Testis (tissue), 3 donors: ENCODE measurements around the gene AATK. TPM values are rescaled to one million over a fixed set of nuclear protein-coding genes. Genes with fewer than 3 reads are reported as not detected.

Experiments
- DNase-seq: peaks from one replicate; pipeline ENCODE4 v3.0.0-alpha.2; 2019
- H3K27ac ChIP-seq, 2 donors: fragments of 200-600 bp; sonication (generic); one replicate each; pipeline ENCODE4 v1.5.1; 2019
- H3K27me3 ChIP-seq: fragments of 200-600 bp; sonication (generic); one replicate; pipeline ENCODE4 v1.5.1; 2019
- H3K36me3 ChIP-seq: fragments of 200-600 bp; sonication (generic); one replicate; pipeline ENCODE4 v1.5.1; 2017; ENCODE audit warnings: low read depth; ENCODE audit errors: missing control alignments
- H3K4me1 ChIP-seq: fragments of 200-600 bp; sonication (generic); one replicate; pipeline ENCODE4 v1.5.1; 2019
- H3K4me3 ChIP-seq, 2 donors: fragments of 200-600 bp; sonication (generic); one replicate each; pipeline ENCODE4 v1.5.1; 2017 to 2019
- H3K9me3 ChIP-seq: fragments of 200-600 bp; sonication (generic); one replicate; pipeline ENCODE4 v1.5.1; 2017
- POLR2A ChIP-seq: fragments of 450-650 bp; IDR thresholded peaks from one replicate; pipeline ENCODE4 v1.6.1; 2017; ENCODE audit warnings: antibody characterized with exemption, mild to moderate bottlenecking, moderate library complexity
- WGBS, 2 donors: methylation state at CpG; one replicate each; pipeline ENCODE4 v1.1.5; 2018; 5-methylcytosine and 5-hydroxymethylcytosine counted together
- intact Hi-C: fragments of 100-400 bp; cut with DNase I; formaldehyde crosslinking; loops from one replicate; pipeline ENCODE4 v1.15.1; 2023; ENCODE audit warnings: low total_unique reads
- polyA plus RNA-seq: library from polyadenylated mRNA; stranded (reverse); fragments of 350-450 nt; fragmentation: Illumina TruSeq; extraction: RNeasy Lipid Tissue Mini Kit (QIAGEN cat#74804); gene quantifications from one replicate; pipeline ENCODE4 v1.2.3, GENCODE V29; 2014; ENCODE audit warnings: low read depth, low replicate concordance; ENCODE audit not compliant: insufficient read depth
- total RNA-seq, 2 donors: library from RNA; depleted of rRNA; stranded (reverse); fragments of >200 nt; gene quantifications; one replicate each; pipeline ENCODE4 v1.2.3, GENCODE V29; 2016
- TF ChIP-seq, protein P1 (sequence below), 3 experiments: fragments of 450-650 bp in 2 of 3; fragments of 200-600 bp in 1 of 3; sonication (generic) in 1 of 3; IDR thresholded peaks; one replicate each; pipeline ENCODE4 v1.5.1; 2016 to 2019; ENCODE audit warnings: antibody characterized with exemption in 3 of 3, mild to moderate bottlenecking in 2 of 3, moderate library complexity in 1 of 3

The AATK gene
- total and polyA plus RNA-seq, 3 donors from 2014 or later, result 3.5 to 5.6 (median 3.8) TPM

- TF ChIP-seq POLR2A, result no peak
- TF ChIP-seq, protein P1, sequence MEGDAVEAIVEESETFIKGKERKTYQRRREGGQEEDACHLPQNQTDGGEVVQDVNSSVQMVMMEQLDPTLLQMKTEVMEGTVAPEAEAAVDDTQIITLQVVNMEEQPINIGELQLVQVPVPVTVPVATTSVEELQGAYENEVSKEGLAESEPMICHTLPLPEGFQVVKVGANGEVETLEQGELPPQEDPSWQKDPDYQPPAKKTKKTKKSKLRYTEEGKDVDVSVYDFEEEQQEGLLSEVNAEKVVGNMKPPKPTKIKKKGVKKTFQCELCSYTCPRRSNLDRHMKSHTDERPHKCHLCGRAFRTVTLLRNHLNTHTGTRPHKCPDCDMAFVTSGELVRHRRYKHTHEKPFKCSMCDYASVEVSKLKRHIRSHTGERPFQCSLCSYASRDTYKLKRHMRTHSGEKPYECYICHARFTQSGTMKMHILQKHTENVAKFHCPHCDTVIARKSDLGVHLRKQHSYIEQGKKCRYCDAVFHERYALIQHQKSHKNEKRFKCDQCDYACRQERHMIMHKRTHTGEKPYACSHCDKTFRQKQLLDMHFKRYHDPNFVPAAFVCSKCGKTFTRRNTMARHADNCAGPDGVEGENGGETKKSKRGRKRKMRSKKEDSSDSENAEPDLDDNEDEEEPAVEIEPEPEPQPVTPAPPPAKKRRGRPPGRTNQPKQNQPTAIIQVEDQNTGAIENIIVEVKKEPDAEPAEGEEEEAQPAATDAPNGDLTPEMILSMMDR (IDR thresholded peaks at IDR 0.05), result no peak
- Histone ChIP-seq H3K27me3 (no peaks in the 10 kb centered on the region), H3K27ac (no peak overlapping the region), H3K4me1 (no peaks in the 10 kb centered on the region), H3K36me3 (no peaks in the 10 kb centered on the region), H3K9me3 (no peaks in the 10 kb centered on the region), H3K4me3 (no peak overlapping the region)
- no peak for DNase-seq
- WGBS, 2 donors, result 94 to 95% methylated on average over 33 to 41 of the region's 41 CpGs
- intact Hi-C loops, result no loop called here
Observed at GRCh38 chr17:81130385-81131361, 35.3 kb downstream of the AATK start.

DNA sequence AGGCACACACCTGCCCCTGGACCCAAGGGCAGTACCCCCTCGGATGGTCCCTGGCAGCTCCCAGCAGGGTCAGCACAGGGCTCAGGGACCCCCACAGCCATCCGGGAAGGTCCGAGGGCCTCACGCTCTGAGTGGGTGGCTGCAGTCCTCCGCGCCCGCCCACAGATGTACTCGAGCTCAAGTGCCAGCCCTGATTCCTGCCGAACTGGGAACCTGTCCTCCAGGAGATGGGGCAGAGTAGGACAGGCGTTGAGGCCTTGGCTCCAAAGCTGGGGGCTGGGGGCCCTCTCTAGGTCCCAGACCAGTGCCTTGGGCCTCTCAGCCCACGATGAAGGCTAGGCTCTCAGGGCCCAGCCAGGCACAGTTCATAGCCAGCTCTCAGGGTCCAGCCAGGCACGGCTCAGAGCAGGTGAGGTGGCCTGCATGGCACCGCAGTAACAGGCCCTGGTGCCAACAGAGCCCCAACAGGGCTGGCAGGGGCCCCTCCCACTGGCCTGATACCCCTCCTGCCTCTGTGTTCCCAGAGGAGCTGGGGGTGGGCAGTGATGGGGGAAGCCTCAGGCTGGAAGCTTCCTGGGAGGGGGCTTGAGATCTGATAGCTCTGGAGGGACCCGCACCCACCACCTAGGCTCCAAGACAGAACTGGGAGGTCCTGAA is 36.2 kb downstream of the AATK start:
- intact Hi-C loops, result no loop called here
- no peak for DNase-seq
- Histone ChIP-seq H3K27me3 (no peaks in the 10 kb centered on the region), H3K9me3 (no peaks in the 10 kb centered on the region), H3K4me3 (no peak overlapping the region), H3K36me3 (no peaks in the 10 kb centered on the region), H3K27ac (no peak overlapping the region), H3K4me1 (no peaks in the 10 kb centered on the region)
- TF ChIP-seq, protein P1 (IDR thresholded peaks at IDR 0.05), result no peak
- no peak for TF ChIP-seq POLR2A
- 88% methylated on average over 14 of the region's 14 CpGs; no CpG with 5 or more reads in 1 of the 2 donors for WGBS, 2 donors

DNA sequence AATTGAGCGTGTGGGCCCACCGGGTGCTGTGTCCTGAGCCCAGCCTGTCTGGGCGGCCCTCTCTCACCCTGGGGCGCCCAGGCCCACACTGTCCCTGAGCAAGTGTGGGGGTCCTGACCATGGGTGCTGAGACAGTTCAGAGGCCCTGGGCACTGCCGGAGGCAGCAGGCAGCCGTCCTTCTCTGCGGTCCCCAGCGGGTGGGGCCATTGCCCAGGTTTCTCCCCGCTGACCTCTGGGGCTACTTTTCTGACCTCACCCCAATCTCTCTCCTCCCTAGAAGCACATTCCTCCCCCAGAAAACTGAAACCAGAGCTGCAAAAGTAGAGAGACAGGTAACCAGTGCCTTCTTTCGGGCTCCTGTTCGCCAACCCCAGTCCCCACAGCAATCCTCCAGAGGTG is 36.7 kb downstream of the AATK start:
- no peak for TF ChIP-seq POLR2A
- TF ChIP-seq, protein P1 (IDR thresholded peaks at IDR 0.05), result no peak
- no peak for DNase-seq
- Histone ChIP-seq H3K4me1 (no peaks in the 10 kb centered on the region), H3K36me3 (no peaks in the 10 kb centered on the region), H3K4me3 (no peak overlapping the region), H3K27ac (no peak overlapping the region), H3K9me3 (no peaks in the 10 kb centered on the region), H3K27me3 (no peaks in the 10 kb centered on the region)
- intact Hi-C loops, result no loop called here
- WGBS, 2 donors, result 90 to 91% methylated on average over 7 to 11 of the region's 11 CpGs

- TF ChIP-seq, protein P1 (IDR thresholded peaks at IDR 0.05), result no peak
- no peak for TF ChIP-seq POLR2A
- 96% methylated on average over 23 of the region's 23 CpGs; no CpG with 5 or more reads in 1 of the 2 donors for WGBS, 2 donors
- no peak for DNase-seq
- intact Hi-C loops, result no loop called here
- Histone ChIP-seq H3K27me3 (no peaks in the 10 kb centered on the region), H3K9me3 (no peaks in the 10 kb centered on the region), H3K27ac (no peak overlapping the region), H3K4me1 (no peaks in the 10 kb centered on the region), H3K4me3 (no peak overlapping the region), H3K36me3 (no peaks in the 10 kb centered on the region)
Observed at GRCh38 chr17:81128774-81129173, 37.2 kb downstream of the AATK start.
